CD8-positive, alpha-beta memory T cell (primary cell): ENCODE data around the gene SUPT5H. TPM values are rescaled to one million over a fixed set of nuclear protein-coding genes. Genes with fewer than 3 reads are reported as not detected.

Source experiments
- CTCF ChIA-PET: fragments of 350-600 bp; sonication (Branson Sonifier 250); formaldehyde crosslinking; loops from one replicate; lab custom pipeline; 2021; ENCODE audit warnings: antibody characterized with exemption; lab: Charles Lee
- POLR2A ChIA-PET: fragments of 350-600 bp; sonication (Branson Sonifier 250); formaldehyde crosslinking; loops from one replicate; lab custom pipeline; 2021; ENCODE audit warnings: antibody characterized with exemption; lab: Charles Lee
- DNase-seq, 5 donors: peaks; one replicate each; pipeline versions ENCODE4 v3.0.0 to v3.0.0-alpha.2; 2020 to 2022; ENCODE audit warnings: mixed read lengths in 1 of 5
- H3K27ac ChIP-seq: one replicate; pipeline ENCODE4 v1.7.0; 2013; ENCODE audit warnings: low read depth, mild to moderate bottlenecking, low read length, moderate library complexity
- H3K27me3 ChIP-seq: 2 replicates; pipeline ENCODE4 v1.7.0; 2013; ENCODE audit warnings: low read length, mild to moderate bottlenecking; ENCODE audit not compliant: insufficient read depth, poor library complexity, severe bottlenecking
- H3K36me3 ChIP-seq: 2 replicates; pipeline ENCODE4 v1.7.0; 2013; ENCODE audit warnings: mild to moderate bottlenecking, low read length, moderate library complexity; ENCODE audit not compliant: insufficient read depth
- H3K4me1 ChIP-seq: 2 replicates; pipeline ENCODE4 v1.7.0; 2013; ENCODE audit warnings: mild to moderate bottlenecking, low read length, moderate library complexity; ENCODE audit not compliant: insufficient read depth
- H3K4me3 ChIP-seq: 2 replicates; pipeline ENCODE4 v1.7.0; 2013; ENCODE audit warnings: mild to moderate bottlenecking, low read length
- H3K9me3 ChIP-seq: 2 replicates; pipeline ENCODE4 v1.7.0; 2013; ENCODE audit warnings: mild to moderate bottlenecking, low read length
- H3K27ac Mint-ChIP-seq, 8 donors: one replicate each; pipeline ENCODE4 v1.8.0; 2020 to 2021; ENCODE audit warnings: mixed read lengths in 8 of 8, mild to moderate bottlenecking in 6 of 8, inconsistent platforms in 3 of 8, moderate library complexity in 3 of 8
- H3K27me3 Mint-ChIP-seq, 2 donors: one replicate each; pipeline ENCODE4 v1.8.0; 2020 to 2021; ENCODE audit warnings: mixed read lengths in 2 of 2, mild to moderate bottlenecking in 1 of 2, moderate library complexity in 1 of 2
- H3K36me3 Mint-ChIP-seq, 3 donors: one replicate each; pipeline ENCODE4 v1.8.0; 2020 to 2021; ENCODE audit warnings: mixed read lengths in 3 of 3, inconsistent platforms in 1 of 3, mild to moderate bottlenecking in 1 of 3
- H3K4me1 Mint-ChIP-seq, 3 donors: one replicate each; pipeline ENCODE4 v1.8.0; 2020 to 2021; ENCODE audit warnings: mixed read lengths in 3 of 3, inconsistent platforms in 1 of 3, mild to moderate bottlenecking in 1 of 3
- H3K4me3 Mint-ChIP-seq, 7 donors: one replicate each; pipeline ENCODE4 v1.8.0; 2020 to 2021; ENCODE audit warnings: mixed read lengths in 7 of 7, mild to moderate bottlenecking in 6 of 7, moderate library complexity in 4 of 7, inconsistent platforms in 2 of 7
- H3K9me3 Mint-ChIP-seq, 5 donors: one replicate each; pipeline ENCODE4 v1.8.0; 2020 to 2022; ENCODE audit warnings: mixed read lengths in 5 of 5, mild to moderate bottlenecking in 3 of 5, moderate library complexity in 2 of 5, inconsistent platforms in 1 of 5
- polyA plus RNA-seq: library from polyadenylated mRNA; unstranded; fragments of 300-500 nt; fragmentation: Illumina TruSeq; gene quantifications from one replicate; pipeline ENCODE4 v1.2.3, GENCODE V29; 2021
- total RNA-seq, 2 experiments: library from RNA; stranded (reverse); gene quantifications; one replicate each; pipeline ENCODE4 v1.2.3, GENCODE V29; 2021

The SUPT5H gene
- total and polyA plus RNA-seq, 3 experiments from 2014 or later, result 115 to 196 (median 190) TPM

DNA sequence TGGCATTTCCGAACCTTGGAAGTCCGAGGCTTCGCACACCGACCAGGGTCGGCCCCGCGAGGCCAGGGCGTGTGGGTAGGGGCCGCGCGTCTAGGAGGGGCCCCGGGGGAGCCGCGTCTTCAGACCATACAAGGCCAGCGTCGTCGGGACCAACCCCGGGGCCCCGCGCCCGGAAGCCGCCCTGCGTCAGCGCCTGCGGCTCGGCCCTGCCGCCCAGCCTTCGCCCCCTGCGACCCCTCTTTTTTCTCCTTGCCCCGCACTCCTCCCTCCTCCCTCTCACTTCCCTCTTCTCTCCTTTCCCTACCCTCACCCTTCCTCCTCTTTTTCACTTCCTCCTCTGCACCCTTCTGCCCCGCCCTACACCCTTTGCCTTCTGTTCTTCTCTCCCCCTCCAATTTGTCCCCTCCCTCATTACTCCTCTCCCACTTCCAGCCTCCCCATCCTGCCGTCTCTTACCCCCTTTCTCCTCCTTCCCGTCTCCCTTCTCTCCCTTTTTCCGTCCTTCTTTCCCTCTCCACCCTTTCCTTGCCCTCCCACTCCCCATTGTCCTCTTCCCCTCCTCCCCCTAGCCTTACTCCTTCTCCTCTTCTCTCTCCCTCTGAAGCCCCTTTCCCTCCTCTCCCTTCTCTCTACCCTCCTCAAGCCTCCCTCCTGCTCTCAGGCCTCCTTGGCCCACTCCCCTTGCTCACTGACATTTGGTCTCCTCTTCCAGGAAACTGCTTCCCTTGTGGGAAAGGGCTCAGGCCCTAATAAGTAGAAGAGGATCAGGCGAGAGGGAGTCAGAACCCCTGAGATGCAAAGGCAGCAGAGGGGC lies 35.2 kb upstream of the SUPT5H start:
- Mint-ChIP-seq H3K4me1 (peaks cover 47 to 60% (median 55%) of the 10 kb centered on the region in 3 donors), H3K9me3 (peaks cover 0 to 21% (median 10%) of the 10 kb centered on the region in 5 donors), H3K36me3 (peaks cover 13 to 57% (median 15%) of the 10 kb centered on the region in 3 donors), H3K27me3 (peaks cover 0 to 40% of the 10 kb centered on the region in 2 donors), H3K4me3 (peak overlapping the region; percentile 89 to 96 (median 92)), H3K27ac (peak overlapping the region; percentile 96 to 100 (median 98))
- peaks cover 39% of the 10 kb centered on the region for H3K4me1 ChIP-seq
- no peaks in the 10 kb centered on the region for H3K9me3 ChIP-seq
- peaks cover 14% of the 10 kb centered on the region for H3K36me3 ChIP-seq
- H3K27me3 ChIP-seq, result no peaks in the 10 kb centered on the region
- peak overlapping the region; percentile 86 for H3K4me3 ChIP-seq
- peak overlapping the region; percentile 97 for H3K27ac ChIP-seq
- DNase-seq, result peak in 4 of 5 donors; percentile 67 to 85 (median 80)
- POLR2A ChIA-PET, result interaction anchor here (1.9 kb wide), 1 partner anchor 9 kb away, joined by 17 read pairs; no protein-coding TSS in a partner anchor
- CTCF ChIA-PET, result no interaction called here

- H3K9me3 ChIP-seq, result no peaks in the 10 kb centered on the region
- H3K27ac Mint-ChIP-seq, result peak overlapping the region; percentile 96 to 100 (median 98)
- CTCF ChIA-PET, result interaction anchor here (1.4 to 2.3 kb wide), 5 partner anchors 11 to 288 kb away, joined by 5 to 207 read pairs (median 10); partner anchors contain the start of genes GMFG, MED29 and PAF1
- H3K27me3 Mint-ChIP-seq, result peaks cover 0 to 38% of the 10 kb centered on the region in 2 donors
- peaks cover 14% of the 10 kb centered on the region for H3K36me3 ChIP-seq
- H3K27me3 ChIP-seq, result no peaks in the 10 kb centered on the region
- H3K4me1 ChIP-seq, result peaks cover 34% of the 10 kb centered on the region
- peaks cover 13 to 57% (median 15%) of the 10 kb centered on the region in 3 donors for H3K36me3 Mint-ChIP-seq
- H3K4me3 ChIP-seq, result peak overlapping the region; percentile 86
- peak overlapping the region; percentile 89 to 96 (median 92) for H3K4me3 Mint-ChIP-seq
- POLR2A ChIA-PET, result interaction anchor here (1.4 to 2.3 kb wide), 6 partner anchors 10 to 122 kb away, joined by 3 to 48 read pairs (median 18); partner anchors contain the start of genes EID2B, MED29, PAF1 and RPS16
- H3K9me3 Mint-ChIP-seq, result peaks cover 0 to 21% (median 10%) of the 10 kb centered on the region in 5 donors
- H3K4me1 Mint-ChIP-seq, result peaks cover 45 to 57% (median 50%) of the 10 kb centered on the region in 3 donors
- DNase-seq, result no peak
- peak overlapping the region; percentile 97 for H3K27ac ChIP-seq
Observed at GRCh38 chr19:39410831-39411080, 34.6 kb upstream of the SUPT5H start.

GRCh38 chr19:39411081-39411831 lies 34.1 kb upstream of the SUPT5H start:
- no peaks in the 10 kb centered on the region for H3K9me3 ChIP-seq
- DNase-seq, result peak in 1 of 5 donors; percentile 60
- peaks cover 29% of the 10 kb centered on the region for H3K4me1 ChIP-seq
- H3K36me3 Mint-ChIP-seq, result peaks cover 13 to 56% (median 15%) of the 10 kb centered on the region in 3 donors
- peak overlapping the region; percentile 89 to 96 (median 92) for H3K4me3 Mint-ChIP-seq
- H3K9me3 Mint-ChIP-seq, result peaks cover 0 to 21% (median 10%) of the 10 kb centered on the region in 5 donors
- peak overlapping the region; percentile 97 for H3K27ac ChIP-seq
- ChIA-PET POLR2A (interaction anchor here (0.6 to 2.3 kb wide), 9 partner anchors 8 to 121 kb away, joined by 3 to 48 read pairs (median 7); partner anchors contain the start of genes EID2B, GMFG, MED29 and PAF1), CTCF (interaction anchor here (0.7 to 2.3 kb wide), 14 partner anchors 11 to 289 kb away, joined by 3 to 207 read pairs (median 6); partner anchors contain the start of genes EID2B, GMFG, MED29 and PAF1)
- peak overlapping the region; percentile 96 to 100 (median 98) for H3K27ac Mint-ChIP-seq
- peak overlapping the region; percentile 86 for H3K4me3 ChIP-seq
- peaks cover 14% of the 10 kb centered on the region for H3K36me3 ChIP-seq
- no peaks in the 10 kb centered on the region for H3K27me3 ChIP-seq
- peaks cover 40 to 52% (median 48%) of the 10 kb centered on the region in 3 donors for H3K4me1 Mint-ChIP-seq
- peaks cover 0 to 38% of the 10 kb centered on the region in 2 donors for H3K27me3 Mint-ChIP-seq

DNA sequence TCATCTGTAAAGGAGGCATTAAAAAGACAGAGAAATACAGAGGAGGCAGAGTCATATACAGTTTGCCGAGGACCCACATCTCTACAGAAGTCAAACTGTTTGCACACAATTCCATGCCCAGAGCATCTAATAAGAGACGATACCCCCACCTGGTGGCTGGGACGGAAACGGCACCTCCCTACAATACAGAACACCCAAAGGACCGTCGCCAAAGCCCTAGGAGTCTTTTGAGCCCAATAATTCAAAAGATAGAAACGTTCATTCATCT lies 33.6 kb upstream of the SUPT5H start:
- peak overlapping the region; percentile 97 for H3K27ac ChIP-seq
- H3K36me3 ChIP-seq, result peaks cover 14% of the 10 kb centered on the region
- Mint-ChIP-seq H3K36me3 (peaks cover 13 to 57% (median 15%) of the 10 kb centered on the region in 3 donors), H3K27ac (peak overlapping the region; percentile 96 to 100 (median 98)), H3K27me3 (peaks cover 0 to 37% of the 10 kb centered on the region in 2 donors), H3K4me1 (peaks cover 39 to 50% (median 46%) of the 10 kb centered on the region in 3 donors), H3K4me3 (peak overlapping the region; percentile 89 to 96 (median 92)), H3K9me3 (peaks cover 0 to 20% (median 10%) of the 10 kb centered on the region in 5 donors)
- H3K4me1 ChIP-seq, result peaks cover 28% of the 10 kb centered on the region
- ChIA-PET POLR2A (interaction anchor here (0.6 to 2.3 kb wide), 9 partner anchors 8 to 121 kb away, joined by 3 to 48 read pairs (median 7); partner anchors contain the start of genes EID2B, GMFG, MED29 and PAF1), CTCF (interaction anchor here (0.7 to 2.3 kb wide), 15 partner anchors 12 to 289 kb away, joined by 3 to 207 read pairs (median 6); partner anchors contain the start of genes EID2B, GMFG, MED29 and PAF1)
- peak overlapping the region; percentile 86 for H3K4me3 ChIP-seq
- H3K9me3 ChIP-seq, result no peaks in the 10 kb centered on the region
- H3K27me3 ChIP-seq, result no peaks in the 10 kb centered on the region
- peak; percentile 85 to 94 (median 90) for DNase-seq

- Mint-ChIP-seq H3K36me3 (peaks cover 13 to 52% (median 14%) of the 10 kb centered on the region in 3 donors), H3K27ac (peak within 1 kb of the TSS; percentile 96 to 100 (median 98)), H3K4me3 (peak within 1 kb of the TSS; percentile 89 to 96 (median 92)), H3K27me3 (peaks cover 0 to 32% of the 10 kb centered on the region in 2 donors), H3K9me3 (peaks cover 0 to 15% (median 6%) of the 10 kb centered on the region in 5 donors), H3K4me1 (peaks cover 39 to 50% (median 46%) of the 10 kb centered on the region in 3 donors)
- ChIA-PET POLR2A (interaction anchor here (0.5 to 2.3 kb wide), 11 partner anchors 9 to 120 kb away, joined by 3 to 48 read pairs (median 6); partner anchors contain the start of genes EID2B, GMFG, MED29 and PAF1), CTCF (interaction anchor here (0.9 to 2.3 kb wide), 14 partner anchors 12 to 290 kb away, joined by 3 to 207 read pairs (median 6); partner anchors contain the start of genes EID2B, GMFG, MED29 and PAF1)
- Histone ChIP-seq H3K4me3 (peak within 1 kb of the TSS; percentile 93), H3K36me3 (peaks cover 14% of the 10 kb centered on the region), H3K4me1 (peaks cover 28% of the 10 kb centered on the region), H3K9me3 (no peaks in the 10 kb centered on the region), H3K27ac (peak within 1 kb of the TSS; percentile 97), H3K27me3 (no peaks in the 10 kb centered on the region)
- peak; percentile 93 to 99 (median 97) for DNase-seq
Observed at GRCh38 chr19:39412100-39412866, 33.1 kb upstream of the SUPT5H start, which contains the start of gene PLEKHG2. Gene PLEKHG2 (plus strand): TSS chr19:39412669. CDS start chr19:39414087, 1,418 bp downstream.

- ChIA-PET POLR2A (interaction anchor here (0.6 to 2.3 kb wide), 8 partner anchors 9 to 23 kb away, joined by 3 to 48 read pairs (median 11); partner anchors contain the start of genes MED29, PAF1 and RPS16), CTCF (interaction anchor here (1.2 to 2.3 kb wide), 4 partner anchors 13 to 28 kb away, joined by 7 to 207 read pairs (median 18); partner anchors contain the start of gene RPS16)
- peak overlapping the region; percentile 93 for H3K4me3 ChIP-seq
- peaks cover 28% of the 10 kb centered on the region for H3K4me1 ChIP-seq
- peaks cover 39 to 50% (median 46%) of the 10 kb centered on the region in 3 donors for H3K4me1 Mint-ChIP-seq
- H3K27me3 Mint-ChIP-seq, result peaks cover 0 to 29% of the 10 kb centered on the region in 2 donors
- H3K9me3 ChIP-seq, result no peaks in the 10 kb centered on the region
- H3K9me3 Mint-ChIP-seq, result peaks cover 0 to 15% (median 6%) of the 10 kb centered on the region in 5 donors
- DNase-seq, result no peak
- no peaks in the 10 kb centered on the region for H3K27me3 ChIP-seq
- peak overlapping the region; percentile 32 to 100 (median 98) for H3K27ac Mint-ChIP-seq
- H3K36me3 Mint-ChIP-seq, result peaks cover 12 to 51% (median 12%) of the 10 kb centered on the region in 3 donors
- H3K36me3 ChIP-seq, result peaks cover 10% of the 10 kb centered on the region
- peak overlapping the region; percentile 89 to 96 (median 92) for H3K4me3 Mint-ChIP-seq
- peak overlapping the region; percentile 92 for H3K27ac ChIP-seq
Observed at GRCh38 chr19:39412867-39413271, 32.5 kb upstream of the SUPT5H start.
